PFSK-1 (cell line): ENCODE results near the gene RAB30.

ENCODE experiments used
- POLR2AphosphoS5 ChIP-seq: IDR thresholded peaks from 2 replicates; pipeline ENCODE4 v1.6.1; 2012; ENCODE audit warnings: low read depth, mild to moderate bottlenecking, control low read depth, low read length, moderate library complexity
- SIN3A ChIP-seq: IDR thresholded peaks from 2 replicates; pipeline ENCODE4 v1.6.1; 2012; ENCODE audit warnings: mild to moderate bottlenecking, low read length, moderate library complexity, borderline replicate concordance; ENCODE audit not compliant: insufficient read depth
- TAF1 ChIP-seq: IDR thresholded peaks from 2 replicates; pipeline ENCODE4 v1.6.1; 2012; ENCODE audit warnings: low read length, control low read depth, borderline replicate concordance; ENCODE audit not compliant: insufficient read depth
- TF ChIP-seq, protein P1 (sequence below), 2 experiments: IDR thresholded peaks; 2 replicates each; pipeline versions ENCODE4 v1.6.1 to v1.8.0; 2011 to 2012; ENCODE audit warnings: low read depth in 2 of 2, low read length in 2 of 2, control low read depth in 1 of 2, inconsistent platforms in 1 of 2, mild to moderate bottlenecking in 1 of 2, moderate library complexity in 1 of 2; ENCODE audit not compliant: insufficient read depth in 1 of 2

DNA sequence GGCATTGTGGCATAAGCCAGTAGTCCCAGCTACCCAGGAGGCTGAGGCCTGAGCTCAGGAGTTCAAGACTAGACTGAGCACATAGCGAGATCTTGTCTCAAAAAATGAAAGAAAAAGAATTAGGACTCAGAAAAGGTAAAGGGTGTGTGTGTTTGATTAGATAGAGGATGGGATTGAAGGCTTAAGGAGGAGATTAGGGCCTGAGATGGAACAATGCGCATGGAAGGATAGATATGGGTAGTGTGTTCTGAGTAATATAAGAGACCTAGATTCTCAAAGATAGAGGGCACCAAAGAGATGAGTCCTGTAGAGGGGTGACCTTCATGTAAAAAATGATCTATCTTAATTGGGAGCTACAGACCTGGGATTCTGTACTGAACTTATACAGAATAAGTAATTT, 17.3 kb upstream of the RAB30 start:
- TF ChIP-seq POLR2AphosphoS5 (no peak), SIN3A (no peak), TAF1 (no peak)
- TF ChIP-seq, protein P1, sequence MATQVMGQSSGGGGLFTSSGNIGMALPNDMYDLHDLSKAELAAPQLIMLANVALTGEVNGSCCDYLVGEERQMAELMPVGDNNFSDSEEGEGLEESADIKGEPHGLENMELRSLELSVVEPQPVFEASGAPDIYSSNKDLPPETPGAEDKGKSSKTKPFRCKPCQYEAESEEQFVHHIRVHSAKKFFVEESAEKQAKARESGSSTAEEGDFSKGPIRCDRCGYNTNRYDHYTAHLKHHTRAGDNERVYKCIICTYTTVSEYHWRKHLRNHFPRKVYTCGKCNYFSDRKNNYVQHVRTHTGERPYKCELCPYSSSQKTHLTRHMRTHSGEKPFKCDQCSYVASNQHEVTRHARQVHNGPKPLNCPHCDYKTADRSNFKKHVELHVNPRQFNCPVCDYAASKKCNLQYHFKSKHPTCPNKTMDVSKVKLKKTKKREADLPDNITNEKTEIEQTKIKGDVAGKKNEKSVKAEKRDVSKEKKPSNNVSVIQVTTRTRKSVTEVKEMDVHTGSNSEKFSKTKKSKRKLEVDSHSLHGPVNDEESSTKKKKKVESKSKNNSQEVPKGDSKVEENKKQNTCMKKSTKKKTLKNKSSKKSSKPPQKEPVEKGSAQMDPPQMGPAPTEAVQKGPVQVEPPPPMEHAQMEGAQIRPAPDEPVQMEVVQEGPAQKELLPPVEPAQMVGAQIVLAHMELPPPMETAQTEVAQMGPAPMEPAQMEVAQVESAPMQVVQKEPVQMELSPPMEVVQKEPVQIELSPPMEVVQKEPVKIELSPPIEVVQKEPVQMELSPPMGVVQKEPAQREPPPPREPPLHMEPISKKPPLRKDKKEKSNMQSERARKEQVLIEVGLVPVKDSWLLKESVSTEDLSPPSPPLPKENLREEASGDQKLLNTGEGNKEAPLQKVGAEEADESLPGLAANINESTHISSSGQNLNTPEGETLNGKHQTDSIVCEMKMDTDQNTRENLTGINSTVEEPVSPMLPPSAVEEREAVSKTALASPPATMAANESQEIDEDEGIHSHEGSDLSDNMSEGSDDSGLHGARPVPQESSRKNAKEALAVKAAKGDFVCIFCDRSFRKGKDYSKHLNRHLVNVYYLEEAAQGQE (IDR thresholded peaks at IDR 0.05; ENCODE audit: insufficient read depth in 1 of 2, low read depth in 2 of 2, low read length in 2 of 2): no peak
